Neuronal stem cell (in vitro differentiated cells): ENCODE results near the gene ABCC1.
"Not testable (repeated sequence)": the region's sequence is repeated elsewhere in the genome, so short reads cannot be mapped to it uniquely, and the experiment has no call there.

ENCODE experiments used
- DNase-seq: peaks from one replicate; pipeline ENCODE4 v3.0.0-alpha.2; 2013; ENCODE audit warnings: low spot score
- H2AFZ ChIP-seq: one replicate; pipeline ENCODE4 v1.6.1; 2013; ENCODE audit warnings: mild to moderate bottlenecking, low read length, inconsistent platforms
- H2AK5ac ChIP-seq: 2 replicates; pipeline ENCODE4 v1.6.1; 2013; ENCODE audit warnings: low read depth, mild to moderate bottlenecking, inconsistent platforms, low read length, moderate library complexity, mixed read lengths
- H2BK120ac ChIP-seq: 2 replicates; pipeline ENCODE4 v1.6.1; 2013; ENCODE audit warnings: low read depth, mild to moderate bottlenecking, inconsistent platforms, low read length, moderate library complexity, mixed read lengths
- H2BK12ac ChIP-seq: one replicate; pipeline ENCODE4 v1.6.1; 2013; ENCODE audit warnings: low read length, inconsistent platforms
- H2BK15ac ChIP-seq: 2 replicates; pipeline ENCODE4 v1.6.1; 2013; ENCODE audit warnings: mild to moderate bottlenecking, low read length, inconsistent platforms, mixed read lengths
- H2BK5ac ChIP-seq: one replicate; pipeline ENCODE4 v1.6.1; 2013; ENCODE audit warnings: inconsistent platforms, mild to moderate bottlenecking, low read length, moderate library complexity
- H3K14ac ChIP-seq: one replicate; pipeline ENCODE4 v1.6.1; 2013; ENCODE audit warnings: low read length, inconsistent platforms
- H3K18ac ChIP-seq: 2 replicates; pipeline ENCODE4 v1.6.1; 2013; ENCODE audit warnings: low read length, inconsistent platforms
- H3K23ac ChIP-seq: 2 replicates; pipeline ENCODE4 v1.6.1; 2013; ENCODE audit warnings: low read depth, mild to moderate bottlenecking, mixed read lengths, low read length, inconsistent platforms; ENCODE audit not compliant: poor library complexity
- H3K27ac ChIP-seq: replicated peaks from 3 replicates; pipeline ENCODE4 v1.5.1; 2013; ENCODE audit warnings: low read length, inconsistent platforms
- H3K27me3 ChIP-seq, 3 experiments: 2 replicates each; pipeline ENCODE4 v1.6.1; 2013; ENCODE audit warnings: low read length in 3 of 3, mild to moderate bottlenecking in 2 of 3, inconsistent platforms in 1 of 3, low read depth in 1 of 3, mixed read lengths in 1 of 3, moderate library complexity in 1 of 3; ENCODE audit not compliant: control insufficient read depth in 3 of 3, insufficient read depth in 3 of 3
- H3K36me3 ChIP-seq, 2 donors: replicated peaks in 1 of 2; 2 replicates each; pipeline ENCODE4 v1.6.1; 2013; ENCODE audit warnings: low read length in 2 of 2; ENCODE audit not compliant: control insufficient read depth in 2 of 2, insufficient read depth in 2 of 2
- H3K4ac ChIP-seq: 2 replicates; pipeline ENCODE4 v1.6.1; 2013; ENCODE audit warnings: inconsistent platforms, mild to moderate bottlenecking, low read length, moderate library complexity
- H3K4me1 ChIP-seq, 2 donors: 1 replicate in 1 of 2; 2 replicates in 1 of 2; pipeline ENCODE4 v1.6.1; 2013; ENCODE audit warnings: low read length in 2 of 2, low read depth in 1 of 2; ENCODE audit not compliant: control insufficient read depth in 2 of 2, insufficient read depth in 1 of 2
- H3K4me2 ChIP-seq: one replicate; pipeline ENCODE4 v1.6.1; 2013; ENCODE audit warnings: mild to moderate bottlenecking, low read length, inconsistent platforms; ENCODE audit not compliant: insufficient read depth, poor library complexity, severe bottlenecking
- H3K4me3 ChIP-seq, 2 donors: 2 replicates each; pipeline ENCODE4 v1.5.1; 2013; ENCODE audit warnings: low read length in 2 of 2, mild to moderate bottlenecking in 2 of 2, inconsistent platforms in 1 of 2, moderate library complexity in 1 of 2
- H3K79me1 ChIP-seq: one replicate; pipeline ENCODE4 v1.6.1; 2013; ENCODE audit warnings: low read depth, mild to moderate bottlenecking, inconsistent platforms, low read length, moderate library complexity
- H3K9ac ChIP-seq: one replicate; pipeline ENCODE4 v1.6.1; 2013; ENCODE audit warnings: mild to moderate bottlenecking, low read depth, low read length, inconsistent platforms; ENCODE audit not compliant: poor library complexity
- H3K9me3 ChIP-seq, 2 donors: replicated peaks in 1 of 2; 2 replicates each; pipeline versions ENCODE3 to v1.6.1; 2013; ENCODE audit warnings: low read length in 2 of 2, mild to moderate bottlenecking in 2 of 2, inconsistent platforms in 1 of 2, low read depth in 1 of 2, mixed read lengths in 1 of 2, moderate library complexity in 1 of 2; ENCODE audit not compliant: control insufficient read depth in 2 of 2, insufficient read depth in 1 of 2
- H4K8ac ChIP-seq: one replicate; pipeline ENCODE4 v1.6.1; 2013; ENCODE audit warnings: low read depth, mild to moderate bottlenecking, inconsistent platforms, low read length, moderate library complexity
- H4K91ac ChIP-seq: one replicate; pipeline ENCODE4 v1.6.1; 2013; ENCODE audit warnings: low read length, low read depth, mild to moderate bottlenecking, inconsistent platforms; ENCODE audit not compliant: poor library complexity
- WGBS, 2 donors: extraction: QIAGEN DNeasy Blood & Tissue Kit; methylation state at CpG; one replicate each; pipeline ENCODE4 v1.1.7; 2013; ENCODE audit warnings: missing lambda C conversion rate in 2 of 2, mixed read lengths in 1 of 2; ENCODE audit not compliant: insufficient read length in 2 of 2, insufficient replicate concordance in 1 of 2; ENCODE audit errors: extremely low coverage in 2 of 2; 5-methylcytosine and 5-hydroxymethylcytosine counted together

The ABCC1 gene

GRCh38 chr16:15981382-15981781 lies 32.0 kb downstream of the ABCC1 start:
- H3K4me1 ChIP-seq = peaks cover 0 to 5% of the 10 kb centered on the region in 2 donors
- no peak overlapping the region for H3K4ac ChIP-seq
- no peak overlapping the region for H2BK5ac ChIP-seq
- peaks cover 5% of the 10 kb centered on the region for H3K79me1 ChIP-seq
- peaks cover 7 to 12% of the 10 kb centered on the region in 2 donors for H3K9me3 ChIP-seq
- H3K14ac ChIP-seq = no peak overlapping the region
- no peak overlapping the region for H3K27ac ChIP-seq
- no peak overlapping the region for H3K18ac ChIP-seq
- no peak overlapping the region for H2BK120ac ChIP-seq
- no peak overlapping the region for H4K91ac ChIP-seq
- no peak overlapping the region for H4K8ac ChIP-seq
- no peak overlapping the region for H2BK12ac ChIP-seq
- no peaks in the 10 kb centered on the region for H3K27me3 ChIP-seq
- no peak for DNase-seq
- H3K36me3 ChIP-seq = no peaks in the 10 kb centered on the region
- no peak overlapping the region for H2AK5ac ChIP-seq
- no CpG with 5 or more reads among the region's 3 CpGs for WGBS, 2 donors
- H3K9ac ChIP-seq = no peak overlapping the region
- no peak overlapping the region for H2BK15ac ChIP-seq
- H3K23ac ChIP-seq = no peak overlapping the region
- H2AFZ ChIP-seq = no peak overlapping the region
- no peak overlapping the region for H3K4me2 ChIP-seq
- no peak overlapping the region for H3K4me3 ChIP-seq

- not testable (repeated sequence) for H3K18ac ChIP-seq, H2AK5ac ChIP-seq, H3K27ac ChIP-seq, H2BK15ac ChIP-seq, H2AFZ ChIP-seq, H3K14ac ChIP-seq, H3K4ac ChIP-seq, H2BK12ac ChIP-seq, H4K91ac ChIP-seq, H4K8ac ChIP-seq, H3K79me1 ChIP-seq, H3K4me1 ChIP-seq, H3K36me3 ChIP-seq, H3K9ac ChIP-seq, H2BK5ac ChIP-seq, H2BK120ac ChIP-seq, H3K4me3 ChIP-seq, H3K23ac ChIP-seq, H3K27me3 ChIP-seq, DNase-seq, H3K4me2 ChIP-seq
- peaks cover 7 to 12% of the 10 kb centered on the region in 2 donors for H3K9me3 ChIP-seq
- WGBS, 2 donors = no CpG with 5 or more reads among the region's 5 CpGs
Measured at GRCh38 chr16:15982194-15982915, 32.9 kb downstream of the ABCC1 start.

- Histone ChIP-seq H3K14ac (no peak overlapping the region), H2AK5ac (no peak overlapping the region), H3K9ac (peak overlapping the region; percentile 27), H4K8ac (no peak overlapping the region), H2BK12ac (no peak overlapping the region), H3K4me1 (peaks cover 0 to 10% of the 10 kb centered on the region in 2 donors), H2AFZ (no peak overlapping the region), H3K9me3 (peaks cover 3 to 8% of the 10 kb centered on the region in 2 donors), H3K27ac (no peak overlapping the region), H3K18ac (no peak overlapping the region), H3K4me2 (no peak overlapping the region), H3K27me3 (no peaks in the 10 kb centered on the region), H2BK15ac (no peak overlapping the region), H3K79me1 (no peaks in the 10 kb centered on the region), H3K4me3 (no peak overlapping the region), H2BK120ac (no peak overlapping the region), H3K4ac (no peak overlapping the region), H2BK5ac (no peak overlapping the region), H3K23ac (no peak overlapping the region), H3K36me3 (no peaks in the 10 kb centered on the region), H4K91ac (no peak overlapping the region)
- DNase-seq = no peak
- WGBS, 2 donors = no CpG with 5 or more reads among the region's 5 CpGs
Measured at GRCh38 chr16:15983898-15984297, 34.5 kb downstream of the ABCC1 start.

- no peak overlapping the region for H2BK5ac ChIP-seq
- H2BK12ac ChIP-seq = no peak overlapping the region
- no peak overlapping the region for H3K9ac ChIP-seq
- H3K4me2 ChIP-seq = no peak overlapping the region
- H2BK15ac ChIP-seq = no peak overlapping the region
- H4K8ac ChIP-seq = no peak overlapping the region
- H3K14ac ChIP-seq = no peak overlapping the region
- no peak overlapping the region for H3K4me3 ChIP-seq
- no peaks in the 10 kb centered on the region for H3K79me1 ChIP-seq
- H3K4ac ChIP-seq = no peak overlapping the region
- H3K36me3 ChIP-seq = no peaks in the 10 kb centered on the region
- H3K27me3 ChIP-seq = no peaks in the 10 kb centered on the region
- no peak overlapping the region for H3K18ac ChIP-seq
- H2AK5ac ChIP-seq = no peak overlapping the region
- no peak overlapping the region for H3K27ac ChIP-seq
- H3K23ac ChIP-seq = no peak overlapping the region
- H2BK120ac ChIP-seq = no peak overlapping the region
- no peak for DNase-seq
- peaks cover 8 to 20% of the 10 kb centered on the region in 2 donors for H3K4me1 ChIP-seq
- no peak overlapping the region for H4K91ac ChIP-seq
- H3K9me3 ChIP-seq = peaks cover 3 to 8% of the 10 kb centered on the region in 2 donors
- H2AFZ ChIP-seq = no peak overlapping the region
- no CpG with 5 or more reads among the region's 4 CpGs for WGBS, 2 donors
Measured at GRCh38 chr16:15985144-15985543, 35.7 kb downstream of the ABCC1 start.
